ENCODE results near the gene LOXHD1.

Gene LOXHD1

DNA sequence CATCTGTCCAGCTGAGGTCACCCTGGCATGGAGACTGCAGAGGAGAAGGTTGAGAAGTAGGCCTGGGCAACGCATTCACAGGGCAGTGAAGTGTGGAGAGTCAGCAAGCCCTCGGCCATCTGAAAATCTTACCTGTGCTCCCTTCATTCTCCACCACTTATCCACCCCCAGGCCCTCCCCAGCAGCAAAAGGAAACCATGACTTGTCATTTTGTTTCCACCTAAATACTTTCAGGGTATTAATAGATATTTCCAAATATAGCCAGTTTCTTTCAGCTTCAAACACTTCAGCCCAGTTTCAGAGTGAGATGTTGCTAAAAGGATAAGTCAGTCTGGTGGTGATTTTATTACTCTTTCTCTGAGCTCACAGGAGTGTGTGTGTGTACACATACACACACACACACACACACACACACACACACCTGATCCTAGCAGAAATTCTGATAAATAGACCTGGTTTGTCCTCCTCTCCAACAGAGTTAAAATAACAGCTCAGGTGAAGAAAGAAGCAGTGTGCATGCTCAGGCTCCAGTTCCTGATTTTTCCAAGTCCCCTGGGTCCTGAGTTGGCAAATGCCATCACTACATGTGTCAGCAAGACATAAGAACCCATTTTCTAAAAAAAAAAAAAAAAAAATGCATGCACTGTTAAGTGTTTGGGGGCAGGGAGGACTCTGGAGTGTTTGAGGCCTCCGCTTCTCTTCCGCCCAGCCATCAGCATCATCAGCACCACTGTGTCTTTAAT is 82.8 kb downstream of the LOXHD1 start:
- DNase-seq, result peak; percentile 17

DNA sequence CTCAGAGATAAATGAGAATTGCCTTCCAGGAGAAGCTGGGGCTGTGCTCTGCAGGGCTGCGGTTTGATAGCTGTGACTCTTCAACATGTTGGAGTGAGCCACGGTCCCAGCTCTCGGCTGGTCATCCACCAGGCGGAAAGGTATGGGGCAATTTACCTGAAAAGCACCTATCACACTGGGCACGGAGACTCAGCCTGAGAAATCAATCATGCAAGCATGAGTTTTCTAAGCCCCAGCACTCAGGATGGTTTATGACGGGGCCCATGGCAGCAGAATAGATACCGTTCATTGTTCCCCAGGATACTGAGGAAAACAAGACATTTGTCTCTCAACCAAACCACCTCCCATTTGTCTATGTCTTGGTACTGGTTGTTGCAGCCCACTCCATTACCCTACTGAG is 83.9 kb downstream of the LOXHD1 start:
- no peak for DNase-seq

DNA sequence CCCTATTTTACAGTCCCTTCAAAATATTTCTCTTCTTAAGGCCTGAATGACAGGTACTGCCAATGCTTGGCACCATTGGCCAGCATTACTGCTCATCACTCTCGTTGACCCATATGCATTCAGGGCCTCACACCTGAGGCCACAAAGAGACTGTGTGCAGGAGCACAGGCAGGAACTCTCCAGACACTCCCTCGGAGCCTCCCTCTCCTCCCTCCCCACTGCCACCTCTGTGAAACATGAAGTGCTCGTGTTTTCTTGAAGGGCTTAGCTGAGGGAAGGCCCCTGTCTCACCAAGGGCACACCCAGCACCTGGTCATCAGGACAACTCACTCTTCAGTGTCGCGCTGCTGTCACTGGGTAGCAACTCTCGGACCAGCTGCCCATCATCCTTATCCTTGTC is 85.3 kb downstream of the LOXHD1 start:
- DNase-seq, result no peak

DNA sequence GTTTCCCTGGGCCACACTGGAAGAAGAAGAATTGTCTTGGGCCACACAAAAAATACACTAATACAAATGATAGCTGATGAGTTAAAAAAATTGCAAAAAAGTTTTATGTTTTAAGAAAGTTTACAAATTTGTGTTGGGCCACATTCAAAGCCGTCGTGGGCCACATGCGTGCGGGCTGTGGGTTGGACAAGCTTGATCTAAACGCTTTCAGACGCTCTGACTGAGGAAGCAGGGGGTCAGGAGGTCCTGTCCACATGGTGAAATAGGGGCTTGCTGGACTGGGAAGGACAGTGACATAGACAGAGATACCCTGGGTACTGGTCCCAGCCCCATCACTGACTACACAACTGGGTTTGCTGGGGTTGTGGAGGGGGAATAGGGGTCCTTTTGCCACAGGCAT is 86.4 kb downstream of the LOXHD1 start:
- no peak for DNase-seq

DNA sequence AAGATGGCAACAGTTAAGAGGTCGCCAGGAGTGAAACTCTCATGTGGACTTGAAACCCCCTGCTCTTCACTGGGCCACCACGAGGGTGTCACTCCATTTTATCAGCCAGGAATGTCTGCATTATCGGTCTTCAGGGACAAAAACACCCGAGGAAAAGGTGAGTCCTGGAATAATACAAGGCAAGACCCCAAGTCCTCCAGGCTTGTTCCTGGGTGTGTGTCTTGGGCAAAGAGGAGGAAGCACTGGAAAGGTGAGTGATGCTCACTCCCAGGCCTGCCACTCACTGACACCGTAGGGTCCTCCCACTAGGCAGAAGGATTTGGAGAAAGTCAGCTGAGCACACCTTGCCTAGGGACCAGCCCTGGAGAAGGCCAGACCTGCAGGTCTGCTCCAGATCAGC is 86.9 kb downstream of the LOXHD1 start:
- no peak for DNase-seq

DNA sequence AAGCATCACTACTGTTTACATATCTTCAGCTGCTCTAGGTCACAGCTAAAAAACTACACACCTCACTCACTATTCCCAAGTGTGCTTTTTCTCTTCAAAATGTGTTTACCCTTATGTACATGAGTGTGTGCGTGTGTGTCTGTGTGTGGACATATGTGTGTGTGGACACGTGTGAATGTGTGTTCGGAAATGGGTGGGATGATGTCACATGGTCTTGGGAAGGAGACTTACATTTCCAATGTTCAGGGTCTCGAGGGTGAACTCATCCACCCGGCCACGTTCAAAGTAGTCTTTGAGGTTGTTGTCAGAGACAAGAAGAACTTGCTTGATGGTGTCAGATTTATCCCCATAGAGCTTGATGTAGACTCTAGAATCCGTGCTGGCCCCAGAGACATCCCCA is 87.8 kb downstream of the LOXHD1 start:
- DNase-seq, result no peak

DNA sequence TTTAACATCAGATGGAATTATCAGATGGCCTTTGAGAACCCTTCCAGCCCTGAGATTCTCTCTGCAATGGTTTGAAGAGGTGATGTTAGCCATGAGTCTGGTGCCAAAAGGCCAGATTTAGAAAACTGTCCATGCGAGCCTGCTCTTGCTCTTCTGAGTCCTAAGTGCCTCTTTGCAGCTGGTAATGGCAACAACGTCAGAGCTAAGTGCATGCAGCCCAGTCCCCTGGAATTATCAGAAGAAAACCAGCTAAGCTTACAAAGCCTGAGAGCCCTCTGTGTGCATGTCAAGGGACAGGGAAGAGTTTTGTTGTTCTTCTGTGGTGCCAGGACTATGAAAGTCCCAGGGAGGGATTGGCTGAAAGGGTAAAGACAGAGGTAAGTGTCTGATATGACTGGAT is 89.8 kb downstream of the LOXHD1 start:
- peak; percentile 7 for DNase-seq

DNA sequence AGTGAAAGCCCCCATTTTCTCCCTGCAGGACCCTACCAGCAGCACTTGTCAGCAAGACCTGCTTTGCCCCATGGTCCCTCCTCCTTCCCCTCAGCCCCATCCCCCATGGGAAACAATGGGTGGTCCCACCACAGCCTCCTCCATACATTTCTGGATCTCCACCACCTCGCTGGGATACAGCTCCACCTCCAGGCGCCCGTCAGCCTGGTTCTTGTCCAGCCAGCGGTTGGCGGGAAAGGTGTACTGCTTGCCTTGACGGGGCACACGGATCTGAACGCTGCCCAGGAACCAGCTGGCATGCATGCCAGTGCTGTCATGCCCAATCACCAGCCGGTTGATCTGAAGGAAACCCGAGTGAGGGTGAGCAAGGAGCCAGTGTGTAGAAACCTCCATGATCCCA is 90.9 kb downstream of the LOXHD1 start:
- no peak for DNase-seq

DNA sequence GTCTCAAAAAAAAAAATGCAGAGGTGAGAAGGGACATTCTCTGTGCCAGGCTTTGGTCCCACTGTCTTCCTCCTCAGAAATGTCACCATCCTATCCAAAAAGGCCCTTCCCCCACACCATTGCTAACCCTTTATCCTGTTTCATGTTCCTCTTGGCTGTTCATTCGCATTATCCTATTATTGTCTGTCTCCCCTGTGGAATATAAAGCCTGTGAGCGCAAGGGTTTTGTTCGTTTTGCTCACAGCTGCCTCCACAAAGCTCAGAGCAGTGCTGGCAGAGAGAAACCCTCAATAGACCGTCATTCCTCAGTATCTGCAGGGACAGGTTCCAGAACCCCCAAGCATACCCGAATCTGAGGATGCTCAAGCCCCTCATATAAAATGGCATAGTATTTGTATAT is 91.8 kb downstream of the LOXHD1 start:
- DNase-seq, result no peak

DNA sequence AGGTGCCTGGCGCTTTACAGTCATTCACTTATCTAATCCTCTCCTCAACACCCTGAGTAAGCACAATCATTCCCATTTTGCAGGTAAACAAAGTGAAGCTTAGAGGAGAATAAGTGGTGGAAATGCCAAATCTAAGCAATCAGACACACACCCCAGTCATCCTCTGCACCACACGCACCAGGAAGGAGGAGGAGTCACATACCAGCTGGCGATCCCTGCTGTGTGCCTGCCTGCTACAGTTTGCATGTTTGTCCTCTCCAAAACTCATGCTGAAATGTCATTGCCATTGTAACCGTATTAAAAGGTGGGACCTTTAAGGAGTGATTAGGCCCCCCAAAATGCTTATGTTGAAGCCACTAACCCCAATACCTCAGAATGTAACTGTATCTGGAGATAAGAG is 93.7 kb downstream of the LOXHD1 start:
- no peak for DNase-seq

DNA sequence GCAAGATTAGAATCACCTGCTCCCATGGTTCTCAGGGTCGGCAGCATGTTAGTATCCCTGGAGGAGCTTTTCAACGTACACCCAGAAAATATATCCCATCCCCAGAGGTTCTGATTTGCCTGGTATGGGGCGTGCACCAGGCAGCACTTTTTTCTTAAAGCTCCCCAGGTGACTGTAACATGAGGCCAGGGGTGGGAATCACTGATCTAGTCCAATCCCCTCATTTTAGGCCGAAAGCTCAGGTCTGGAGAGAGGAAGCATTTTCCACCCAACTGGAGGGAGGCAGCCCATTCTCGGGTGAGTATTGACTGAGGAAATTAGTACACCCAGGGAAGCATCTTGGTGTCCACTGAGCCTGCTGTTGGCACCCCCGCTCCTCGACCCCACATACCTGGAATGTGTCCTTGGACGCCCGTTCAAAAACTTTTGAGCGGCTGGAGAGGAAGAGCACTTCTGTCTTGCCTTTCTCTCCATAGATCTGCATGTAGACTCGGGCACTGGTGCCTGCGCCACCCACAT is 94.3 kb downstream of the LOXHD1 start:
- no peak for DNase-seq

DNA sequence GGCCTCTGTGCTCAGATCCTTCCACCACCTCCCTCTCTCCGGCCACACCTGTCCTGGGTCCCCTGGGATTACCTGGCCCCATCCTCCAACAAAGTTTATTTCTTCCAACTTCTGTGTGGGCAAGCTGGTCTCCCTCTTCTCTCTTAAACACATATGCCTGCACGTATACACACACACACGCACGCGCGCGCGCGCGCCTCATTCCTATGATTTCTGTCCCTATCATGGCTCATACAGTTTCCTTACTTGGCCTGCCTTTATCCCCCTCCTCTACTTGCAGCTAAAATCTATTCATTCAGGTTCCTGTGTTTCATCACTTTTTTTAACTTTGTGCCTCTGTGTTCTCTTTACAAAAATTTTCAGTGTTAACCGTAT is 96.4 kb downstream of the LOXHD1 start:
- DNase-seq, result no peak

DNA sequence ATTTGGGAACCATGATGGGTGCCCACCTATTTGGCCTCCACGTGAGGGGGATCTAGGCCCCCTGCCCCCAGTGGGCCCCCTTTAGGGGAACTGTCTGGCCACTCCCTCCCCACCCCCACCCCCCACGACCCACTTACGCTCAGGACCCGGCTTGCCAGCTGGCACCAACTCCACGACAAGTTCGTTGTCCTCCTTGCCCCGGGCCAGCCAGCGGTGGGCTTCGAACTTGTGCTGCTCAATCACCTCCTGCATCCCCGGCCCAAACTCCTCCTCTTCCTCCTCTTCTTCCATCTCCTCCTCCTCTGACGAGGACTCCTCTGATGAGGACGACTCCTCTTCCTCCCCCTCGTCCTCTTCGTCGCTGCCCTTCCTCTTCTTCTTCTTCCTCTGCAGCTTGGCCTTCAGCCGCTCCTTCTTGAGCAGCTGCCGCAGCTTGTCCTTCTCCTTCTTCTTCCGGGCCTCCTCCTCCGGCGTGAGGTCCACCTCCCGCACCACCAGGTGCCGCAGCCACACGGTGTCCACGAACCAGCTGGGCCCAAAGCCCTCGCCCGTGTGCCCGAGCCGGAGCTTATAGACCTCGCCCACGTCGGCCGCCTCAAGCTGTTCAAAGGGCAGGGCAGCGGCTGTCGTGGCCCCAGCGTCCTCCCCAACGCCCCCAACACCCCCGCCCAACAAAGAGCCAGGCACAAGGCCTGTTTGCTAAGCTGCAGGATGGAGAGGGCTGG is 96.9 kb downstream of the LOXHD1 start:
- DNase-seq, result no peak

DNA sequence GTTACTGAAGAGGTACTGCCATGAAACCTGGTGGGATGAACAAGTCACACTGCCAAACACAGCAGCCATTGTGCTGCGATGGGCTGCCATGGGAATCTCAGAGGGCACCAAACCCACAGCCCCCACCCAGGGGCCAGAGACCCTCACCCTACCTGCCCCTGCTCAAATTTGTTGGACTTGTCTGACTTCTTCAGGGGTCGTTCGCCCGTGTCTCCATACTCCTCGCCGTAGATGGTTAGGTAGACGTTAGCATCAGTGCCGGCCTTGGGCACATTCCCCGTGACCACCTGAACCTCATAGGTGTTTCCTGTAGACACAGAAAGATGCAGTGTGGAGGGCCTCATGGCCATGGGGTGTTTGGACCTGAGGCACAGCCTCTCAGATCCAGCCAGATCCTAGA is 97.7 kb downstream of the LOXHD1 start:
- DNase-seq, result no peak

DNA sequence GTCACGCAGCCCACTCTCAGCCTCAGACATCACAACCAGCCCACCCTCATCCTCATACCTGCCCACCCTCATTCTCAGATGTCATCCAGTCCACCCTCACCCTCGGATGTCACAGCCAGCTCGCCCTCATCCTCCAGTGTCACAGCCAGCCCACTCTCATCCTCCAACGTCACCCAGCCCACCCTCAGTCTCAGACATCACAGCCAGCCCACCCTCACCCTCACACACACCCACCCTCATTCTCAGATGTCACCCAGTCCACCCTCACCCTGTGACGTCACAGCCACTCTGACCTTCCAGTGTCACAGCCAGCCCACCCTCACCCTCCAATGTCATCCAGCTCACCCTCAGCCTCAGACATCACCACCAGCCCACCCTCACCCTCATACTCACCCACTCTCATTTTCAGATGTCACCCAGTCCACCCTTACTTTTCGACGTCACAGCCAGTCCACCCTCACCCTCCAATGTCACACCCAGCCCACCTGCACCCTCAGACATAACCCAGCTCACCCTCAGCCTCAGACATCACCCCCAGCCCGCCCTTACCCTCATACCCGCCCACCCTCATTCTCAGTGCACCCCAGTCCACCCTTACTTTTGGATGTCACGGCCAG is 100.3 kb downstream of the LOXHD1 start:
- no peak for DNase-seq

DNA sequence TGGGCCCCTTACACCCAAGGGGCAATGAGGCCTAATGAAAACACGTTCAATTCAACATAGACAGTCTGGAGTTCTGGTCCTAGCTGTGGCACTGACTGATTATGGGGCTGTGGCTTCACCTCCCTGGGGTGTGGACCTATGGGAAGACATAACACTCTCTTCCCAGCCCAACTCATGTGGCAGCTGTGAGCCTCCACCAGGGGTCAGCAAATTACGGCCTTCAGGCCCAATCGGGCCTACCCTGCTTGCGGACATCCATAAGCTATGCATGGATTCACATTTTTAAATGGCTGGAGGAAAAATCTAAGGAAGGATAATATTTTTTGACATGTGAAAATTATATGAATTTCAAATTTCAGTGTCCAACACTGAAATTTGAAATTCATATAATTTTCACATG is 101.3 kb downstream of the LOXHD1 start:
- DNase-seq, result no peak

DNA sequence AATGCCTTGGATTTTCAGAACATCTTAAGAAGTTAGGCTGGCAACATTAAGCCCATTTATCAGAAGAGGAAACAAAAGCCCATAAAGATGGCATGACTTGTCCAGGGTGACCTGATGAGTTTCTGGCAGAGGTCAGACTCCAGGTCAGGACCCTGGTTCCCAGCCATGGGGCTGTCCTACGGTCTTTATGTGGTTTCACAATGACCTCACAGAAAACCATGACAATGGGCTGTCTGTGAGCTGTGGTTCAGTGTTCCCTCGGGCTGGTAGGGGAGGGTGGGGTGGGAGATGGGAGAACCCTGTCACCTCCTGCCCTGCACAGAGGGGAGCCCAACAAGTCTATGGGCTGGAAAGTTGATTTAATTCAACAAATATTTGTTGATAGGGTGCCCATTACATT is 101.8 kb downstream of the LOXHD1 start:
- DNase-seq, result no peak

DNA sequence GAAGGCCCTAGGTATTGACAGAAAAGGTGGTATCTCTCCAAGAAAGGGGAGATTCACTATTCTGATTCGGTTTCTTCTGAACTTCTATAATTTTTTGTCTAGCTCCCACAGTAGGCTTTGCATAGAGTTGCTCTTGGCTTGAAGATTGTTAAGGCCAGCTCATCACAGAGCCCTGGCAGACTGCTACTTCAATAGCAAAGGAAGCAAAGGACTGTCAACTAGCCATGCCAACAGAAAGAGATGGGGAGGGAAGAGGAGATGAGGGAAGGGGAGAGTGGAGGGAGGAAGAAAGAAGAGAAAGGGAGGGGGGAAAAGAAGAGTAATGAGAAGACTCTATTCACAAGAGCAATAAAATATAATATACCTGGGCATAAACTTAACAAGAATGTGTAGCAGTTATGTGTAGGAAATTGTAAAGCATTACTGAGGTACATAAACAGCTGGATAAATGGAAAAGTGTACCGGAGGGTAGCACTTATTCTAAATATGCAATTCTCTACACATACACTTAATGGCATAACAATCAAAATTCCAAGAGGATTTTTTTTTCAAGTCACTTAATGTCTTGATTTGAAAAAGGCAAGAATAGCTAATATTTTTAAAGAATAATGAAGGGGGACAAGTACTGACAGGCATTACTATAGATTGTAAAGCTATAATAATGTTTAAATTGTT is 102.5 kb downstream of the LOXHD1 start:
- no peak for DNase-seq

DNA sequence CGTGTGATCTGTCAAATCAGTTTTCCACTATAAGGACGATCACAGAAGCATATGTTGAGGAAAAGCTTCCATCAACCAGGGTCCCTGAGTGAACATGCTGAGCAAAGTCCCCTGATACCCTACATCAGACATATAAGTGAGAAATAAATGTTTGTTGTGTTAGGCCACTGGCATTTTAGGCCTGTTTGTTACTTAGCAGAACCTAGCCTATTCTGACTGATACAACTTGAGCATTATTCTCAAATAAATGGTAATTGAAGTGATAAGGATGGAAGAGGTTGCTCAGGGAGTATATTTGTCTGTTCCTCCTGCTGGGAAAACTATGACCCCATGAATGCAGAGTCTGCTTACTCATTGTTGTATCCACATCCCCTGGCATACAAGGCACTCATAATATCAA is 106.4 kb downstream of the LOXHD1 start:
- DNase-seq, result no peak

DNA sequence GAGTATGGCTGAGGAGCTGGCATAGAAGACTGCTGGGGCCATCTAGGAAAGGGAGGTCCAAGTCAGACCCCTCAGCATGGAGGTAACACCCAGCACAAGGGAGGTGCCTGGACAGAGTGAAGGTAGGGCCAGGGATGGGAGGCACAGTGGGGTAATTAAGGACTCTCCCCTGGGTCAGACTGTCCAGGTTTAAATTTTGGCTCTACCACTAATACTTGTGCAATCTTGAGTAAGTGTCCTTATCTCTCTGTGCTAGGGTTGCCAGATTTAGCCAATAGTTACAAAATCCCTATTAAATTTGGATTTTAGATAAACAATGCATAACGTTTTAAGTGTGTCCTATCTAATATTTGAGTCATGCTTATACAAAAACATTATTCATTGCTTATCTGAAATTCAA is 109.5 kb downstream of the LOXHD1 start:
- no peak for DNase-seq

DNA sequence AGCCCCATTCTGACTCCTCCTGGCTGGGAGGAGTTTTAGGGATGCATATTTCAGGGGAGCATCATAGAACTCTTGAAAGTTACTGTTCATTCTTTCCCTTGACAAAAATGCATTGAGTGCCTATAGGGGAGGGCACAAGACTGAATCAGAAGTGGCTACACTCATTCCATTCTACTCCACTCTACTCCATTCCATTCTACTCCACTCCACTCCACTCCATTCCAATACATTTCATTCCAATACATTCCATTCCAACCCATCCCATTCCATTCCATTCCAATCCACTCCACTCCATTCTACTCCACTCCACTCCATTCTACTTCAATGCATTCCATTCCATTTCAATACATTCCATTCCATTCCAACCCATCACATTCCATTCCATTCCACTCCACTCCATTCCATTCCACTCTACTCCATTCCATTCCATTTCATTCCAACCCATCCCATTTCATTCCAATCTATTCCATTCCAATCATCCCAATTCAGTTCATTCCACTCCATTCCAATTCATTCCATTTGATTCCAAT is 110.8 kb downstream of the LOXHD1 start:
- DNase-seq, result no peak

DNA sequence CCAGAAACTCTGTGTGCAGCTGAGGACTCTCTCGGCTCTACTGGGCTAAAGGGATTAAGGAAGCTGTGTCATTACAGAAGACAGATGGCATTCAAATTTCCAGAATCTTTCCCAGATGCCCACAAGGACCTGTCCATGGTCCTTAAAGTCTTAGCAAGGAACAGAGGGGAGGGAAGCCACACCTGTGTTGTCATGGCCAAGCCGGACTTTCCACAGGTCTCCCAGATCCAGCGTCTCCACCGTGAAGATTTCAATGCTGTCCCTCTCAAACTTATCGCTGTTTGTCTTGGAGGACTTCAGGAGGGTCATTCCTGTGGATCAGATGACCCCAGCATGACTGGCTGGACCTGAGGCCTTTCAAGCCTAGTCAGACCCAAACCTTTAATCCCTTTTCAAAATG is 114.5 kb downstream of the LOXHD1 start:
- peak; percentile 46 for DNase-seq

DNA sequence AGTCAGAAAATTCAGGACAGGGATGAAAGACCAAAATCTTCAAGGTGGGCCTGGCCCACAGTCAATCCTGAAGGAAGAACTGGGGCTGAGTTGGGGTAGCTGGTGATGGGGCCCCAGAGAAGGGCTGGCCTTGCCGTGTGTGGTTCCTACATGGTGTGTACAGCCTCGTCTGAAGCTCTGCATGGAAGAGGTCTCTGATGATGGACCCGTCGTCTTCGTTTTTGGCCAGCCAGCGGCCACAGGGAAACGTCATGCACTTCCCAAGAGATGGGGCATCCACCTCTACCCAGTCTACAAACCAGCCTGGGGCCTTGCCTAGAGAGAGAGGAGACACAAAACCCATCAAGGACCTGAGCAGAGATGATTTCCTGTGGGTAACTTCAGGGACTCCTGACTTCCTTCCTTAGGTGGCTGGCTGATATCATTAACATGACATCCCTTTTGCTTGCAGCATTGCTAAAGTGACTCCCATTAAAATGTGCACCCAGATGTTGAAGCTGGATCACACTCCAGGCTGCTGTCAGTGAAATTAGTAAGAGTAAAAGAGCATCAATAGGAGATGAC is 115.3 kb downstream of the LOXHD1 start:
- DNase-seq, result no peak
